OCI-M2 (cell line): ENCODE measurements around the gene BRSK1.

Source experiments
- DNase-seq: peaks from one replicate; lab custom pipeline; 2025; ENCODE audit not compliant: unreplicated experiment; lab: John Stamatoyannopoulos, UW

Gene BRSK1

GRCh38 chr19:55283548-55284377 is at the start of gene BRSK1:
Gene BRSK1 (plus strand): TSS chr19:55283997. CDS start chr19:55284443, 446 bp downstream.
- DNase-seq, result no peak

GRCh38 chr19:55238030-55238429 is 45.8 kb upstream of the BRSK1 start:
- no peak for DNase-seq

DNA sequence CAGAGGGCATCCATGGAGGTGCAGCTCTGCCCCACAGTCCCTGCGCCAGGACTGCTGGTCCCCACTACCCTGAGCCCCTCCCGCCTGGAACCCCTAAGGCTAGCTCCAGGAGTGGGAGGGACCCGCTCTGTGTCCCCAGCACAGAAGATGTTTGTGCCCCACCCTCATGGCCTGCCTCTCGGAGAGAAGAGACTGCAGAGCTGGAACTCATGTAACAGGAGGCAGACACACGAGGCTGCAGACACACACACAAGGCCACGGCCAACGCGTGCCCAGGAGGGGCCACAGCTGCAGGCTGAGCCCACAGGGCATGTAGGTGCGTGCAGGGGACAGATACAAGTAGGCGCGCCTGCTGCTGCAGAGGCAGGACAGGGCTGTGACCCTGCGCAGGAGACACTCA is 44.8 kb upstream of the BRSK1 start:
- DNase-seq, result no peak

DNA sequence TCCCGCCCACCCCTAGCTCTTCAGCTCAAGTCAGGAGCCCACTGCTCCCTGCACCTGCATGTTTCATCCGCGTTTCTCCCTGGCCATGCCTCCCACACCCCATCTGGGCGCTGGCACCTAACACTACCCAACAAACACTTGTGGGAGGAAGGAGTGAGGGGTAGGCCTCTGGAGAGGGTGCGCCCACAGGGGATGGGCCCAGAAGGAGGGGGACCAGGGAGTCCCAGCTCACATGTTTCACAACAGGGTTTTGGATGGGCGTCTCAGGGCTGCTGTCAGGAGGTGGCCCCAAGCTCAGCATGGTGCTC is 43.1 kb upstream of the BRSK1 start:
- no peak for DNase-seq

- DNase-seq, result no peak
Measured at GRCh38 chr19:55241143-55241934, 42.5 kb upstream of the BRSK1 start.

- DNase-seq, result no peak
Measured at GRCh38 chr19:55241935-55242464, 41.8 kb upstream of the BRSK1 start.

DNA sequence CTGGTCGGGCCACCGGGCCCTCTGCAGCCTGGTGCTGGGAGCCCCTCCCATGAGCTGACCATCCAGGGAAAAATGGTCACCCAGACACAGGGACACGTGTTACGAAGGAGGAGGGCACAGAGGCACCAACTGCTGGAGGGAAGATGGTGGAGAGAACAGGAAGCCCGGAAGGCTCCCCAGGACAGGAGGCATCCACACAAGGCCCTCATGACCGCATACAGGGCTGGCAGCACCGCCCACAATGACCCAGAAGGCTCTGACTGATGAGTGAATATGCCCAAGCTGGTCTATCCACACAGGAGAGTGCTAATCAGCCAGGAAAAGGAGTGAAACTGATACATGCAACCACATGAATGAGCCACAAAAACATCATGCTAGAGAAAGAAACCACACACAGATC is 41.3 kb upstream of the BRSK1 start:
- no peak for DNase-seq

GRCh38 chr19:55244004-55244680 is 39.7 kb upstream of the BRSK1 start:
- no peak for DNase-seq

GRCh38 chr19:55245236-55245904 is 38.4 kb upstream of the BRSK1 start:
- no peak for DNase-seq

- DNase-seq, result no peak
Measured at GRCh38 chr19:55246462-55247451, 37.0 kb upstream of the BRSK1 start.

GRCh38 chr19:55247621-55248099 is 36.1 kb upstream of the BRSK1 start:
- no peak for DNase-seq

DNA sequence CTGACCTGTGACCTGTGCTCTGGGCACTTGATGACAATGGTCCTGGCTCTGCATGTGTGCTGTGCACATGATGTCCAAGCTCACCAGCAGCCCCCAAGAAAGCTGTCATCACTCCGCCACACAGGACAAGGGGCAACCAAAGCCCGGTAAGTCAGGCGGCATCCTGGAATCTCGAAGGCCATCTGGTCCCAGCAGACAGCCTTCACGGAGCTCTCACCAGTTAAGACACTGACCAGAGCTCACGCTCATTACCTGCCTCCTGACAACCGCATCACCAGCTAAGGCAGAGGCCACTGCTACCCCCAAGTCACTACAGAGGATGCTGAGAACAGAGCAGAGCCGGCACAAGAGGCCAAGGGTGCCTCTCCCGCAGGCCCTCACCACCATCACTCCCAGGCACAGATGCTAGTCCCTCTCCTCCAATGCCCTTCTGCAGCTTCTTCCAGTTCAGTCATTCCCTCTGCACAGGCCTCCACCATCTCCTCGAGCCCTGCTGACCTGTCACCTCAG is 35.6 kb upstream of the BRSK1 start:
- DNase-seq, result no peak

GRCh38 chr19:55248704-55249103 is 35.1 kb upstream of the BRSK1 start:
- DNase-seq, result no peak

- no peak for DNase-seq
Measured at GRCh38 chr19:55249841-55250240, 34.0 kb upstream of the BRSK1 start.

- DNase-seq, result no peak
Measured at GRCh38 chr19:55250262-55251036, 33.3 kb upstream of the BRSK1 start.

GRCh38 chr19:55251341-55252081 is 32.3 kb upstream of the BRSK1 start:
- DNase-seq, result no peak

- no peak for DNase-seq
Measured at GRCh38 chr19:55252760-55253663, 30.8 kb upstream of the BRSK1 start.
